Gastrocnemius medialis (tissue), 4 donors: ENCODE results near the gene NPAS3.

Experiments used
- POLR2A ChIP-seq, 2 donors: fragments of 450-650 bp; IDR thresholded peaks; one replicate each; pipeline ENCODE4 v1.6.1; 2017; ENCODE audit warnings: antibody characterized with exemption in 2 of 2, mild to moderate bottlenecking in 2 of 2, moderate library complexity in 2 of 2
- TF ChIP-seq, protein P1 (sequence below), 5 experiments: fragments of 450-650 bp in 3 of 5; fragments of 200-600 bp in 2 of 5; sonication (generic) in 2 of 5; IDR thresholded peaks in 4 of 5; conservative IDR thresholded peaks in 1 of 5; 1 replicate in 4 of 5; 2 replicates in 1 of 5; pipeline ENCODE4 v1.5.1; 2016 to 2019; ENCODE audit warnings: antibody characterized with exemption in 5 of 5, mild to moderate bottlenecking in 3 of 5, moderate library complexity in 3 of 5

DNA sequence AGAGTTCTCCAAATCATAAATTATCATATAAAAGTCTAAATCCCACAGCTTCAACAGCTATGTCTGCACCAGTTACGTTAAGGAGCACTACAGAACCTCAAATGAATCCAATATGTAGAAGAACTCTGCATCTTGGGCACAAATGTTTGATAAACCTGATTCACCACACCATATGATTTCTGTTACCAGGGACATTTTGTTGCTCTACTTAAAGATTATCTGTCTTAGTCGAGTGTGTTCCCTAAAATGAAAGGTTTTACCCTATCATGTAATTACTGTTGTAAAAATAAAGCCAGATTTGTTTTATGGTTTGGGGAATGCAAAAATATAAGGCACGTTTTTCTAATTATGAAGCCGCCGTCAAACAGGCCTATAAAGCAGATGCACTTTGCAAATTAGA, 649.1 kb downstream of the NPAS3 start:
- TF ChIP-seq, protein P1, sequence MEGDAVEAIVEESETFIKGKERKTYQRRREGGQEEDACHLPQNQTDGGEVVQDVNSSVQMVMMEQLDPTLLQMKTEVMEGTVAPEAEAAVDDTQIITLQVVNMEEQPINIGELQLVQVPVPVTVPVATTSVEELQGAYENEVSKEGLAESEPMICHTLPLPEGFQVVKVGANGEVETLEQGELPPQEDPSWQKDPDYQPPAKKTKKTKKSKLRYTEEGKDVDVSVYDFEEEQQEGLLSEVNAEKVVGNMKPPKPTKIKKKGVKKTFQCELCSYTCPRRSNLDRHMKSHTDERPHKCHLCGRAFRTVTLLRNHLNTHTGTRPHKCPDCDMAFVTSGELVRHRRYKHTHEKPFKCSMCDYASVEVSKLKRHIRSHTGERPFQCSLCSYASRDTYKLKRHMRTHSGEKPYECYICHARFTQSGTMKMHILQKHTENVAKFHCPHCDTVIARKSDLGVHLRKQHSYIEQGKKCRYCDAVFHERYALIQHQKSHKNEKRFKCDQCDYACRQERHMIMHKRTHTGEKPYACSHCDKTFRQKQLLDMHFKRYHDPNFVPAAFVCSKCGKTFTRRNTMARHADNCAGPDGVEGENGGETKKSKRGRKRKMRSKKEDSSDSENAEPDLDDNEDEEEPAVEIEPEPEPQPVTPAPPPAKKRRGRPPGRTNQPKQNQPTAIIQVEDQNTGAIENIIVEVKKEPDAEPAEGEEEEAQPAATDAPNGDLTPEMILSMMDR (IDR thresholded peaks at IDR 0.05 in 4 of 5, conservative IDR thresholded peaks at IDR 0.05 in 1 of 5), result no peak
- no peak for TF ChIP-seq POLR2A (IDR thresholded peaks at IDR 0.05)
